ENCODE data around the gene TNFRSF25.

Gene TNFRSF25

GRCh38 chr1:6485168-6486101 lies 19.5 kb upstream of the TNFRSF25 start:
- H3K9me3 ChIP-seq (ENCODE audit: insufficient read depth, low read depth, low read length), result no peaks in the 10 kb centered on the region
- peak overlapping the region; percentile 61 for H3K4me3 ChIP-seq (ENCODE audit: low read length)
- peaks cover 5% of the 10 kb centered on the region; the same call in 1 of the 2 replicates for H3K27me3 ChIP-seq (ENCODE audit: insufficient read depth, low read length)
- H3K9ac ChIP-seq (ENCODE audit: low read depth, low read length), result peak overlapping the region; percentile 73
- 2% methylated on average over 74 of the region's 80 CpGs for WGBS
- H3K36me3 ChIP-seq (ENCODE audit: insufficient read depth, low read length), result no peaks in the 10 kb centered on the region
- peaks cover 11% of the 10 kb centered on the region; the same call in 1 of the 2 replicates for H3K4me1 ChIP-seq (ENCODE audit: insufficient read depth, low read length)
- no peak overlapping the region for H3K27ac ChIP-seq (ENCODE audit: low read depth, low read length)

- WGBS, result 29% methylated on average over 13 of the region's 13 CpGs
- Histone ChIP-seq H3K9ac (ENCODE audit: low read depth, low read length) (peak overlapping the region; percentile 73), H3K9me3 (ENCODE audit: insufficient read depth, low read depth, low read length) (no peaks in the 10 kb centered on the region), H3K36me3 (ENCODE audit: insufficient read depth, low read length) (no peaks in the 10 kb centered on the region), H3K4me3 (ENCODE audit: low read length) (peak overlapping the region; percentile 61), H3K27ac (ENCODE audit: low read depth, low read length) (no peak overlapping the region), H3K27me3 (ENCODE audit: insufficient read depth, low read length) (peaks cover 5% of the 10 kb centered on the region; the same call in 1 of the 2 replicates), H3K4me1 (ENCODE audit: insufficient read depth, low read length) (peaks cover 11% of the 10 kb centered on the region; the same call in 1 of the 2 replicates)
Observed at GRCh38 chr1:6484826-6485167, 18.8 kb upstream of the TNFRSF25 start.

DNA sequence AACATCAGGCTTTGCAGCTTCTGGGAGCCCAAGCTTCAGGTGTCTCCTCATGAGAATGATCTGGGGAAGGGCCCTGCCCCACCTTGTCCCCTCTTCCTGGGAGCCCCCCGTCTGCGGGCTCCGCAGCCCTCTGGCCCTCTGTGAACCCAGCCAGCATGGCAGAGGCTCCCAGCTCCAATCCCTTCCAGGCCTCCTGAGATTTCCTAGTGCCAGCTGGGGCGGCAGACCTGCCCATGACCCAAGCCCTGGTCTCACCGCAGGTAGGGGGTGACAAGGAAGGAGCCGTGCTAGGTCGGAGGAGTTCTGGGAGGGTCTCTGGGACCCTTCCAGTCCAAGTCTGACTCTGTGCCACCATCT lies 17.8 kb upstream of the TNFRSF25 start:
- peaks cover 5% of the 10 kb centered on the region; the same call in 1 of the 2 replicates for H3K27me3 ChIP-seq (ENCODE audit: insufficient read depth, low read length)
- H3K27ac ChIP-seq (ENCODE audit: low read depth, low read length), result no peak overlapping the region
- H3K4me1 ChIP-seq (ENCODE audit: insufficient read depth, low read length), result peaks cover 7% of the 10 kb centered on the region; the same call in 1 of the 2 replicates
- 96% methylated on average over 7 of the region's 7 CpGs for WGBS
- H3K4me3 ChIP-seq (ENCODE audit: low read length), result no peak overlapping the region
- no peaks in the 10 kb centered on the region for H3K9me3 ChIP-seq (ENCODE audit: insufficient read depth, low read depth, low read length)
- no peaks in the 10 kb centered on the region for H3K36me3 ChIP-seq (ENCODE audit: insufficient read depth, low read length)
- no peak overlapping the region for H3K9ac ChIP-seq (ENCODE audit: low read depth, low read length)

- Histone ChIP-seq H3K27me3 (ENCODE audit: insufficient read depth, low read length) (peaks cover 5% of the 10 kb centered on the region; the same call in 1 of the 2 replicates), H3K9ac (ENCODE audit: low read depth, low read length) (peak overlapping the region; percentile 26; the same call in 1 of the 2 replicates), H3K4me3 (ENCODE audit: low read length) (no peak overlapping the region), H3K36me3 (ENCODE audit: insufficient read depth, low read length) (no peaks in the 10 kb centered on the region), H3K27ac (ENCODE audit: low read depth, low read length) (no peak overlapping the region), H3K9me3 (ENCODE audit: insufficient read depth, low read depth, low read length) (no peaks in the 10 kb centered on the region), H3K4me1 (ENCODE audit: insufficient read depth, low read length) (peaks cover 3% of the 10 kb centered on the region; the same call in 1 of the 2 replicates)
- 91% methylated on average over 14 of the region's 14 CpGs for WGBS
Observed at GRCh38 chr1:6483017-6483760, 17.2 kb upstream of the TNFRSF25 start.

DNA sequence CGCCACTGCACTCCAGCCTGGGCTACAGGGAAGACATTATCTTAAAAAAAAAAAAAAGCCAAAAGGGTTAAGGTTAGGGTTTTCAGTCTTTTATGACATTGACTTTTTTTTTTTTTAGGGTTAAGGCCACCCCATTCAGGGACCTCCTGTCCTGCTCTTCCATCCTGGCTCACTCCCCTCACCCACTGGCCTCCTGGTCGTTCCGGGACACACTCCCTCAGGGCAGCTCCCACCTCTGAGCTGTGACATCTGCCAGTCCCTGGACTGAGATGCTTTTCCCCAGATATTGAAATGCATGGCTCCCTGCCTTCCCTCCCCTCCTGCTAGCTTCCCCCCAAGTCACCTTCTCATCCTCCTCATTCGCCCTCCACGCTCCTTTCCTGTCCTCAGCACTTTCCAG lies 15.8 kb upstream of the TNFRSF25 start:
- H3K4me1 ChIP-seq (ENCODE audit: insufficient read depth, low read length), result peaks cover 8% of the 10 kb centered on the region
- no peak overlapping the region for H3K9ac ChIP-seq (ENCODE audit: low read depth, low read length)
- peaks cover 5% of the 10 kb centered on the region; the same call in 1 of the 2 replicates for H3K27me3 ChIP-seq (ENCODE audit: insufficient read depth, low read length)
- no peaks in the 10 kb centered on the region for H3K9me3 ChIP-seq (ENCODE audit: insufficient read depth, low read depth, low read length)
- H3K27ac ChIP-seq (ENCODE audit: low read depth, low read length), result no peak overlapping the region
- WGBS, result 90% methylated on average over 5 of the region's 5 CpGs
- no peak overlapping the region for H3K4me3 ChIP-seq (ENCODE audit: low read length)
- no peaks in the 10 kb centered on the region for H3K36me3 ChIP-seq (ENCODE audit: insufficient read depth, low read length)

DNA sequence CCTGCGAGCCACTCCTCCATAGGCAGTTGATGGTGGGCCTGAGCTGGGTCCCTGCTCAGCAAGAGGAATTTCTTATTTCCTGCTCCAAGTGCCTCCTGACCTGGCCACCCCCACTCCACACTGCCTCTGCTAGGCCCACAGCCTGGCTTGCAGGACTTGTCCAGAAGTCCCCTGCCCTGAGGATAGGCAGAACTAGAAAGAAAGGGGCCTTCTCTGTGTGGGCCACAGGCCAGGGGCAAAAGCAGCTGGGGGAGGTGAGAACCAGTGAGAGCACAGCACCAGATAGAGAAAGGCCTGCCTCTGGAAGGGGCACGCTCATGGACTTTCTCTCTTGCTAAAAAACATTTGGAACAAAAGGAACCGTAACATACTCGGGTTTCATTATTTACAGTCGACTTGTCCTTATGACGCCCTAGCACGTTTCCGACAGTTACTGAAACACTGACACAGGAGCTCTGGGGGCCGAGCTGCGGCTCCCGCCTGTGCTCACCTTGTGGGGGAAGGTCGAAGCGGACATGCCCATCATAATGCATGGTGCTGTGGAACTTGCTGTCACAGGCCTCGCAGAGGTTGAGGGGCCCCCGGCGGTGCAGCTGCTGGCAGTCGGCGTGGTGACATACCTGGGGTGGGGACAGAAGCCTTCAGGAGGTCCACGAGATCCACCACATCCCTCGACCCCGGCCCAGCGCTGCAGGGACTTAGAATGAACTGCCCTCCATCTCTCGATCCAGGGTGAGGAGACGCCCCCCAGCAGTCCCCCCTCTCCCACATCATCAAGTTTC lies 11.3 kb upstream of the TNFRSF25 start:
- H3K4me3 ChIP-seq (ENCODE audit: low read length), result no peak overlapping the region
- H3K9ac ChIP-seq (ENCODE audit: low read depth, low read length), result no peak overlapping the region
- no peaks in the 10 kb centered on the region for H3K9me3 ChIP-seq (ENCODE audit: insufficient read depth, low read depth, low read length)
- H3K27me3 ChIP-seq (ENCODE audit: insufficient read depth, low read length), result no peaks in the 10 kb centered on the region
- H3K27ac ChIP-seq (ENCODE audit: low read depth, low read length), result no peak overlapping the region
- H3K4me1 ChIP-seq (ENCODE audit: insufficient read depth, low read length), result peaks cover 10% of the 10 kb centered on the region; the same call in 1 of the 2 replicates
- WGBS, result 90% methylated on average over 24 of the region's 24 CpGs
- peaks cover 7% of the 10 kb centered on the region for H3K36me3 ChIP-seq (ENCODE audit: insufficient read depth, low read length)

DNA sequence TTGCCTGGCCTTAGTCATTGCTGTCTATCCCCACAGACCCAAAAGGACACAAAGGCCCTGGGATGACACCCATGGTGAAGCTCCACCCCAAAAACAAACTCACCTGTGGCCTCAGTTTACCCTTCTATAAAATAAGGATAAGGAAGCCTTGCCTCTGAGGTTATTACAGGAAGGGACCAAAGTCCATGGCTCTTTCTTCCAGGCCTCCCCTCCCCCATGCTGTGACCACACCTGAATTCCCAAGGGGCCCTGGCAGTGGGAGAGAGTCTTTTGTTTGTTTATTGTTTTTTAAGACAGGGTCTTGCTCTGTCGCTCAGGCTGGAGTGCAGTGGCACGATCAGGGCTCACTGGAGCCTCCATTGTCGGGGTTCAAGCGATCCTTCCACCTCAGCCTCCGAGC lies 10.5 kb upstream of the TNFRSF25 start:
- Histone ChIP-seq H3K36me3 (ENCODE audit: insufficient read depth, low read length) (peaks cover 10% of the 10 kb centered on the region), H3K27ac (ENCODE audit: low read depth, low read length) (no peak overlapping the region), H3K4me3 (ENCODE audit: low read length) (no peak overlapping the region), H3K9ac (ENCODE audit: low read depth, low read length) (no peak overlapping the region), H3K4me1 (ENCODE audit: insufficient read depth, low read length) (peaks cover 10% of the 10 kb centered on the region; the same call in 1 of the 2 replicates), H3K27me3 (ENCODE audit: insufficient read depth, low read length) (no peaks in the 10 kb centered on the region), H3K9me3 (ENCODE audit: insufficient read depth, low read depth, low read length) (no peaks in the 10 kb centered on the region)
- WGBS, result 94% methylated on average over 5 of the region's 5 CpGs

- no peaks in the 10 kb centered on the region for H3K9me3 ChIP-seq (ENCODE audit: insufficient read depth, low read depth, low read length)
- no peak overlapping the region for H3K27ac ChIP-seq (ENCODE audit: low read depth, low read length)
- WGBS, result 53% methylated on average over 33 of the region's 33 CpGs
- no peak overlapping the region for H3K4me3 ChIP-seq (ENCODE audit: low read length)
- no peak overlapping the region for H3K9ac ChIP-seq (ENCODE audit: low read depth, low read length)
- peaks cover 10% of the 10 kb centered on the region for H3K36me3 ChIP-seq (ENCODE audit: insufficient read depth, low read length)
- peaks cover 10% of the 10 kb centered on the region; the same call in 1 of the 2 replicates for H3K4me1 ChIP-seq (ENCODE audit: insufficient read depth, low read length)
- no peaks in the 10 kb centered on the region for H3K27me3 ChIP-seq (ENCODE audit: insufficient read depth, low read length)
Observed at GRCh38 chr1:6475381-6476133, 9.6 kb upstream of the TNFRSF25 start.

- Histone ChIP-seq H3K27ac (ENCODE audit: low read depth, low read length) (no peak overlapping the region), H3K36me3 (ENCODE audit: insufficient read depth, low read length) (peaks cover 14% of the 10 kb centered on the region), H3K27me3 (ENCODE audit: insufficient read depth, low read length) (no peaks in the 10 kb centered on the region), H3K9ac (ENCODE audit: low read depth, low read length) (no peak overlapping the region), H3K4me3 (ENCODE audit: low read length) (no peak overlapping the region), H3K9me3 (ENCODE audit: insufficient read depth, low read depth, low read length) (no peaks in the 10 kb centered on the region), H3K4me1 (ENCODE audit: insufficient read depth, low read length) (peaks cover 10% of the 10 kb centered on the region; the same call in 1 of the 2 replicates)
- WGBS, result 87% methylated on average over 11 of the region's 13 CpGs
Observed at GRCh38 chr1:6474815-6475282, 8.9 kb upstream of the TNFRSF25 start.

Measured in HUES64 (cell line).